Germinal center (tissue), 1 donor: ENCODE data around the gene DDX60.
"Not testable (repeated sequence)": the region's sequence is repeated elsewhere in the genome, so short reads cannot be mapped to it uniquely, and the experiment has no call there.

Source experiments
- DNase-seq: peaks from one replicate; pipeline ENCODE4 v3.0.0; 2012; ENCODE audit warnings: mixed read lengths, low spot score

Gene DDX60, protein sequence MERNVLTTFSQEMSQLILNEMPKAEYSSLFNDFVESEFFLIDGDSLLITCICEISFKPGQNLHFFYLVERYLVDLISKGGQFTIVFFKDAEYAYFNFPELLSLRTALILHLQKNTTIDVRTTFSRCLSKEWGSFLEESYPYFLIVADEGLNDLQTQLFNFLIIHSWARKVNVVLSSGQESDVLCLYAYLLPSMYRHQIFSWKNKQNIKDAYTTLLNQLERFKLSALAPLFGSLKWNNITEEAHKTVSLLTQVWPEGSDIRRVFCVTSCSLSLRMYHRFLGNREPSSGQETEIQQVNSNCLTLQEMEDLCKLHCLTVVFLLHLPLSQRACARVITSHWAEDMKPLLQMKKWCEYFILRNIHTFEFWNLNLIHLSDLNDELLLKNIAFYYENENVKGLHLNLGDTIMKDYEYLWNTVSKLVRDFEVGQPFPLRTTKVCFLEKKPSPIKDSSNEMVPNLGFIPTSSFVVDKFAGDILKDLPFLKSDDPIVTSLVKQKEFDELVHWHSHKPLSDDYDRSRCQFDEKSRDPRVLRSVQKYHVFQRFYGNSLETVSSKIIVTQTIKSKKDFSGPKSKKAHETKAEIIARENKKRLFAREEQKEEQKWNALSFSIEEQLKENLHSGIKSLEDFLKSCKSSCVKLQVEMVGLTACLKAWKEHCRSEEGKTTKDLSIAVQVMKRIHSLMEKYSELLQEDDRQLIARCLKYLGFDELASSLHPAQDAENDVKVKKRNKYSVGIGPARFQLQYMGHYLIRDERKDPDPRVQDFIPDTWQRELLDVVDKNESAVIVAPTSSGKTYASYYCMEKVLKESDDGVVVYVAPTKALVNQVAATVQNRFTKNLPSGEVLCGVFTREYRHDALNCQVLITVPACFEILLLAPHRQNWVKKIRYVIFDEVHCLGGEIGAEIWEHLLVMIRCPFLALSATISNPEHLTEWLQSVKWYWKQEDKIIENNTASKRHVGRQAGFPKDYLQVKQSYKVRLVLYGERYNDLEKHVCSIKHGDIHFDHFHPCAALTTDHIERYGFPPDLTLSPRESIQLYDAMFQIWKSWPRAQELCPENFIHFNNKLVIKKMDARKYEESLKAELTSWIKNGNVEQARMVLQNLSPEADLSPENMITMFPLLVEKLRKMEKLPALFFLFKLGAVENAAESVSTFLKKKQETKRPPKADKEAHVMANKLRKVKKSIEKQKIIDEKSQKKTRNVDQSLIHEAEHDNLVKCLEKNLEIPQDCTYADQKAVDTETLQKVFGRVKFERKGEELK (N-terminal part only)

GRCh38 chr4:168318266-168318895 is at the start of gene DDX60:
Gene DDX60 (minus strand): TSS chr4:168318752. CDS start chr4:168311259, 7,493 bp downstream.
- DNase-seq = peak; percentile 61

- no peak for DNase-seq
Observed at GRCh38 chr4:168367065-168367464, 48.5 kb upstream of the DDX60 start.

- DNase-seq = no peak
Observed at GRCh38 chr4:168362025-168362401, 43.5 kb upstream of the DDX60 start.

GRCh38 chr4:168361365-168362024 is 42.9 kb upstream of the DDX60 start:
- DNase-seq = no peak

DNA sequence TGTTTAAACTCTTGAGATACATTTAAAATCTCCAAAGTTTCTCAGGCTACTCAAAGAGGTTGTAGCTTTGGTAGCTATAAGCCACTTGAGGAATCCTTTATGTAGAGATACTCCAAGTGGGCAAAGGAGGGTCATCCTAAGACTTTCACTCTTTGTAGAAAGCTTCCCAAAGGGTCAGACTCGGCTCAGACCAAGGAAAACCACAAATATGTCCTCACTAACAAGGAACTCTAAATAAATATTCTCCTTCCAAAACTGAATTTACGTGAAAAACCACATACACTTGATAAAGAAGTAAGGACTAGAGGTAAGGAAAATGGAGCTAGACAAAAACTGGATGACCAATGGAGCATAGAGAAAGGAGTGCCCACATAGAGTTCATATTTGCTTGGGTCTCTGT is 41.7 kb upstream of the DDX60 start:
- DNase-seq = no peak

DNA sequence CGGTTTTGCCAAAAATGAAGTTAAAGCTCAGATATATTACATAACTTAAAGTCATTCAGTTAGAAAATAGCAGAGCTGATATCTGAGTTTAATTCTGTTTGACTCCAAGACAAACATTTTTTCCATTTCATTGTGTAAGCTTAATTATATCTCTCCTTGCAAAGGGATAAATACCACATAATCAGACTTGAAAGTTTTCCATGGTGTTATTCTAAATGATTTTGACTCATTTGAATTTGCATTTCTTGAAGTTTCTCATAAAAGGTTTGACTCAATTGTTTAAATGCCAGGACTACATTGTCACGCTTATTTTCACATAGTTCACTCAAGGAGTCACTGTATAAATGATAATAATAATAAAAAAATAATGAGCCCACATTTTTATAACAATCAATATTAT is 39.4 kb upstream of the DDX60 start:
- no peak for DNase-seq

DNA sequence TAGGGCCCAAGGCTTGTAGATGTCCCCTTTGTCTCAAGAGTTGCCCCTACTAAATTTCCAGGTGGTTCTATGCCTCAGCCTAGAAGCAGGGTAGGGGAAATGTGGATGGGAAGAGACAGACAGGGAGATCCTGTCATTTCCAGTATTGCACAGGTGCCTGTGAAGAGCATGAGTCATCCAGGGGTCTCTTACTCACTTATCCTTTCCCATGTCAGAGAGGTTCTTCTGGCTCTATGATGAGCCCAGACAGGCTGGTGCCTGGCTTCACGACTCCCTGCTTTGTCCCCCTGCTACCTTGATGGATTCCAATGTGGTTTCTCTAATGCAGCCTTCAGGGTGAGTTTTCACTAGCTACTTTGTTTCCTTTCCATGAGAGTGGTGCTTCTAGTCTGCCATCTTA is 35.2 kb upstream of the DDX60 start:
- no peak for DNase-seq

GRCh38 chr4:168337550-168337940 is 19.0 kb upstream of the DDX60 start:
- DNase-seq = no peak

GRCh38 chr4:168336837-168337549 is 18.4 kb upstream of the DDX60 start:
- DNase-seq = no peak

DNA sequence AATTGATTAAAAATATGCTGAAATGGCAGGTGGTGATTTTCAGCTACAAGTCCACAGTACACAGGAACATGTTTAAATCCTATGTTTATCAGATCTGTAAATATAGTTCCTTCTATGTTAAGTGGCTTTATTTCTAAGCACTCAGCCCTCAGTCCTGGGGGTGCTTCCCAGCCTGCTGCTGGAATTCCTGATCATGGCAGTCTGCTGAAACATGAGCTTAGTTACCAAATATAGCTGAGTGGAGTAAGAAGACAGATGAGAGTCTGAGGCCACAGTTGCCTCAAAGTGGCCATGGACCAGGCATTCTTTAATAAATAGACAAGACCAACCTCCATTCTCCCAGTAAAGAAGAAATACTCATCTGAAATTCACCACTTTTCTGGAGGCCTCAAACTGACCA is 17.1 kb upstream of the DDX60 start:
- no peak for DNase-seq

- DNase-seq = no peak
Observed at GRCh38 chr4:168334053-168334452, 15.5 kb upstream of the DDX60 start.

- not testable (repeated sequence) for DNase-seq
Observed at GRCh38 chr4:168330575-168330974, 12.0 kb upstream of the DDX60 start.

GRCh38 chr4:168325591-168325990 is 7.0 kb upstream of the DDX60 start:
- DNase-seq = no peak

DNA sequence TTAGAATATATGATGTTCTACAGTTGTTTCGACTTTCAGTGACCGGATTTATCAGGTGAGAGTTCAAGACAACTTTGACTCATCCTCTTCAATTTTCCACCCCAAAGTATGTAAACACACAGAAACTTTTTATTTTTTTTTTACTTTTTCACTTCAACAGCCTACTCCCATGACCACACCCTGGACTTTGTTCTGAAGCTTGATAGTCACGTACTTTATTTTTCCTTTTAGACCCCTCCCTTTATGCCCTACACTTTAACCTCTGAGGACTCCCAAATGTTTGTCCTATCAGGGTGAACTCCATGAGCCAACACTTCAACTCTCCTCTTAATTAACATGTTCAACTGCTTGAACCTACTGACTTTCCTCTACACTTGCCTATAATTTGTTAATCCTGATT is 2.5 kb upstream of the DDX60 start:
- DNase-seq = no peak

DNA sequence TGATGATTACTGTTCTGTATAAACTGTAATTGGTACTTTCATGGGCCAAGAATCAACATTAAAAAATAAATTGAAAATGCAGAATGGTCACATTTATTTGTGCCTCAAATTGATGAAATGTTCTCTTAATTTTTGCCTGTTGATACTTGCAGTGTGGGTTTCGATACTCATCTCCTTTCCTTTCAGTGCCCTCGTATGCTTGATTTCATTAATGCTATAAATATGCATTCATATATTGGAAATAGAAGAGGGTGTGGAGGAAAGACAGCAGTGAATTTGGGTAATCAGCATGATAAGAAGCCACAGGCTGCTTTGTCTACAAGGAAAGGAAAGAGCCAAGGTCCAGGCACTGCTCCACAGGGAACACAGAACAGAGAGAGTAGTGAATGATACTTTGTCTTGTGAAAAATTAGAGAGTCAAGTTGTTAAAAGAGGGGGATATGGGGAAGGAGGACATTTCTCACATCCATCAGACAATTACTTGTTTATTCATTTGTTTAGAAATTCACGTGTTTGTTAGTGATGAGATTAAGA is 1.0 kb upstream of the DDX60 start:
- DNase-seq = no peak

GRCh38 chr4:168317621-168318020 is 931 bp downstream of the DDX60 start:
- no peak for DNase-seq

GRCh38 chr4:168309781-168310180 is 8.8 kb downstream of the DDX60 start:
- no peak for DNase-seq

- DNase-seq = no peak
Observed at GRCh38 chr4:168308912-168309311, 9.6 kb downstream of the DDX60 start.

- no peak for DNase-seq
Observed at GRCh38 chr4:168306476-168306875, 12.1 kb downstream of the DDX60 start.

GRCh38 chr4:168304744-168305459 is 13.7 kb downstream of the DDX60 start:
- no peak for DNase-seq
